HepG2 (cell line): ENCODE results near the gene HSD17B8. TPM values are rescaled to one million over a fixed set of nuclear protein-coding genes. Genes with fewer than 3 reads are reported as not detected.

Experiments
- CBX2 ChIP-seq, 2 experiments: fragments of 200-600 bp in 1 of 2; sonication (generic); formaldehyde crosslinking in 1 of 2; IDR thresholded peaks; 2 replicates each; pipeline versions ENCODE4 v1.7.0 to v1.8.1; 2018 to 2022; ENCODE audit warnings: low read depth in 2 of 2, low read length in 1 of 2, mild to moderate bottlenecking in 1 of 2, missing genetic modification reagents in 1 of 2
- DNMT3B ChIP-seq: conservative IDR thresholded peaks from 2 replicates; pipeline ENCODE4 v1.6.1; 2016; ENCODE audit warnings: missing biosample characterization, control low read depth
- GLI4 ChIP-seq: sonication (generic); formaldehyde crosslinking; IDR thresholded peaks from 2 replicates; pipeline ENCODE4 v1.5.1; 2020; ENCODE audit warnings: missing genetic modification reagents, mild to moderate bottlenecking, moderate library complexity, borderline replicate concordance
- MXD3 ChIP-seq: IDR thresholded peaks from 2 replicates; pipeline ENCODE4 v1.6.1; 2016; ENCODE audit warnings: mild to moderate bottlenecking, missing biosample characterization, missing genetic modification reagents
- NCOR1 ChIP-seq: fragments of 200-600 bp; sonication (generic); IDR thresholded peaks from 2 replicates; pipeline ENCODE4 v1.7.0; 2017; ENCODE audit warnings: antibody characterized with exemption, low read length, borderline replicate concordance
- RFXAP ChIP-seq: sonication (generic); formaldehyde crosslinking; IDR thresholded peaks from 2 replicates; pipeline ENCODE4 v1.4.0; 2020; ENCODE audit warnings: missing genetic modification reagents, borderline replicate concordance
- SMAD1 ChIP-seq: sonication (generic); formaldehyde crosslinking; IDR thresholded peaks from 2 replicates; pipeline ENCODE4 v1.4.0; 2020; ENCODE audit warnings: missing genetic modification reagents, low read depth, mild to moderate bottlenecking, borderline replicate concordance
- SP2 ChIP-seq: sonication (generic); formaldehyde crosslinking; IDR thresholded peaks from 2 replicates; pipeline ENCODE4 v1.5.1; 2020; ENCODE audit warnings: mild to moderate bottlenecking, missing genetic modification reagents
- ZBTB39 ChIP-seq: sonication (generic); formaldehyde crosslinking; IDR thresholded peaks from 2 replicates; pipeline ENCODE4 v1.5.0; 2020; ENCODE audit warnings: missing genetic modification reagents
- ZFP37 ChIP-seq: sonication (generic); formaldehyde crosslinking; IDR thresholded peaks from 2 replicates; pipeline ENCODE4 v1.4.0; 2020; ENCODE audit warnings: missing genetic modification reagents, borderline replicate concordance
- ZIK1 ChIP-seq: sonication (generic); formaldehyde crosslinking; IDR thresholded peaks from 2 replicates; pipeline ENCODE4 v1.5.0; 2020; ENCODE audit warnings: mild to moderate bottlenecking, low read depth, missing genetic modification reagents, borderline replicate concordance
- ZNF362 ChIP-seq: sonication (generic); formaldehyde crosslinking; IDR thresholded peaks from 2 replicates; pipeline ENCODE4 v1.4.0; 2020; ENCODE audit warnings: missing genetic modification reagents, mild to moderate bottlenecking, borderline replicate concordance
- ZNF512B ChIP-seq: sonication (generic); formaldehyde crosslinking; IDR thresholded peaks from 2 replicates; pipeline ENCODE4 v1.5.1; 2020; ENCODE audit warnings: missing genetic modification reagents, mild to moderate bottlenecking, borderline replicate concordance
- ZNF547 ChIP-seq: sonication (generic); formaldehyde crosslinking; IDR thresholded peaks from 2 replicates; pipeline ENCODE4 v1.5.1; 2020; ENCODE audit warnings: mild to moderate bottlenecking, missing genetic modification reagents
- ZNF678 ChIP-seq: sonication (generic); formaldehyde crosslinking; IDR thresholded peaks from 2 replicates; pipeline ENCODE4 v1.4.0; 2020; ENCODE audit warnings: mild to moderate bottlenecking, missing genetic modification reagents
- ZNF800 ChIP-seq: sonication (generic); formaldehyde crosslinking; IDR thresholded peaks from 2 replicates; pipeline ENCODE4 v1.4.0; 2020; ENCODE audit warnings: missing genetic modification reagents
- ZSCAN29 ChIP-seq: sonication (generic); formaldehyde crosslinking; conservative IDR thresholded peaks from 2 replicates; pipeline ENCODE4 v1.4.0; 2020; ENCODE audit warnings: mild to moderate bottlenecking, missing genetic modification reagents
- polyA plus RNA-seq, 8 experiments: library from polyadenylated mRNA; depleted of rRNA in 3 of 8; stranded (reverse) in 7 of 8; unstranded in 1 of 8; fragments of >200 nt; fragmentation: Illumina TruSeq in 4 of 8; extraction: Trizol in 4 of 8; gene quantifications; 2 replicates each; pipeline versions ENCODE4 v1.2.1 to v1.2.3, GENCODE V29; 2011 to 2016; ENCODE audit warnings: low read depth in 4 of 8, missing spikeins in 1 of 8, mixed read lengths in 1 of 8; ENCODE audit not compliant: insufficient read depth in 1 of 8
- total RNA-seq, 5 experiments: library from RNA; depleted of rRNA; stranded (reverse); fragments of >200 nt; fragmentation: Illumina TruSeq; extraction: Trizol; gene quantifications; 2 replicates each; pipeline ENCODE4 v1.2.3, GENCODE V29; 2016; ENCODE audit warnings: low read depth in 1 of 5

The HSD17B8 gene
- total and polyA plus RNA-seq, 2 of the 13 experiments (the other 11 are each of a cell fraction or from before 2014, with no cell fraction given), result 12.6 to 20.1 TPM

- TF ChIP-seq ZNF362, result 0 out of 2 replicates have a peak, but pooled peaks have one; percentile 34
- TF ChIP-seq ZFP37, result peak; percentile 85; the same call in 1 of the 2 replicates
- TF ChIP-seq CBX2 (IDR thresholded peaks at IDR 0.05; ENCODE audit: low read depth, low read length), result no peak
- no peak for TF ChIP-seq CBX2 (CRISPR knock-in tag; IDR thresholded peaks at IDR 0.05; ENCODE audit: low read depth)
- TF ChIP-seq DNMT3B (CRISPR knock-in tag), result no peak
- TF ChIP-seq ZNF800 (CRISPR knock-in tag), result 0 out of 2 replicates have a peak, but pooled peaks have one; percentile 57
- no peak for TF ChIP-seq GLI4
- peak; percentile 64; the same call in 1 of the 2 replicates for TF ChIP-seq ZBTB39 (CRISPR knock-in tag)
- TF ChIP-seq ZSCAN29 (CRISPR knock-in tag), result peak; percentile 79
- TF ChIP-seq MXD3 (CRISPR knock-in tag), result peak; percentile 70; the same call in 1 of the 2 replicates
- peak; percentile 77 for TF ChIP-seq ZNF547 (CRISPR knock-in tag)
- TF ChIP-seq ZNF678 (CRISPR knock-in tag), result peak; percentile 79; the same call in 1 of the 2 replicates
- 0 out of 2 replicates have a peak, but pooled peaks have one; percentile 90 for TF ChIP-seq SMAD1
- peak; percentile 76; the same call in 1 of the 2 replicates for TF ChIP-seq RFXAP (CRISPR knock-in tag)
- TF ChIP-seq SP2 (CRISPR knock-in tag), result peak; percentile 86
- TF ChIP-seq ZIK1 (CRISPR knock-in tag), result 0 out of 2 replicates have a peak, but pooled peaks have one; percentile 43
- 0 out of 2 replicates have a peak, but pooled peaks have one; percentile 44 for TF ChIP-seq ZNF512B (CRISPR knock-in tag)
- no peak; the same call in 1 of the 2 replicates for TF ChIP-seq NCOR1
Observed at GRCh38 chr6:33204415-33205190, at the start of gene HSD17B8 (continued).
